Activated CD4-positive, alpha-beta memory T cell treated with anti-CD3 and anti-CD28 coated beads, Interleukin-2, amount 10 ng/mL, durations not matched to agents 7 days and 5 days (primary cell): ENCODE results near the gene LAMB4. TPM values are rescaled to one million over a fixed set of nuclear protein-coding genes. Genes with fewer than 3 reads are reported as not detected.

Experiments used
- CTCF ChIA-PET: fragments of 350-600 bp; sonication (Branson Sonifier 250); formaldehyde crosslinking; loops from one replicate; lab custom pipeline; 2021; ENCODE audit warnings: antibody characterized with exemption, inconsistent platforms; lab: Charles Lee
- POLR2A ChIA-PET: fragments of 350-600 bp; sonication (Branson Sonifier 250); formaldehyde crosslinking; loops from one replicate; lab custom pipeline; 2021; ENCODE audit warnings: antibody characterized with exemption; lab: Charles Lee
- DNase-seq: peaks from one replicate; pipeline ENCODE4 v3.0.0-alpha.2; 2020
- H3K27ac Mint-ChIP-seq: one replicate; pipeline ENCODE4 v1.8.0; 2021; ENCODE audit warnings: mild to moderate bottlenecking, mixed read lengths
- H3K27me3 Mint-ChIP-seq: one replicate; pipeline ENCODE4 v1.8.0; 2021; ENCODE audit warnings: mixed read lengths
- H3K36me3 Mint-ChIP-seq: one replicate; pipeline ENCODE4 v1.8.0; 2021; ENCODE audit warnings: low read depth, mixed read lengths
- H3K4me1 Mint-ChIP-seq: one replicate; pipeline ENCODE4 v1.8.0; 2021; ENCODE audit warnings: mixed read lengths
- H3K4me3 Mint-ChIP-seq: one replicate; pipeline ENCODE4 v1.8.0; 2021; ENCODE audit warnings: mild to moderate bottlenecking, mixed read lengths
- H3K9me3 Mint-ChIP-seq: one replicate; pipeline ENCODE4 v1.8.0; 2021; ENCODE audit warnings: mixed read lengths
- total RNA-seq, 2 experiments: library from RNA; stranded (reverse); gene quantifications; one replicate each; pipeline ENCODE4 v1.2.3, GENCODE V29; 2021

The LAMB4 gene
- total RNA-seq, 2 experiments from 2014 or later = not detected

- POLR2A ChIA-PET = no interaction called here
- Mint-ChIP-seq H3K4me1 (no peaks in the 10 kb centered on the region), H3K4me3 (no peak overlapping the region), H3K36me3 (no peaks in the 10 kb centered on the region), H3K27ac (no peak overlapping the region), H3K27me3 (peaks cover 12% of the 10 kb centered on the region), H3K9me3 (no peaks in the 10 kb centered on the region)
- no peak for DNase-seq
- CTCF ChIA-PET = no interaction called here
Observed at GRCh38 chr7:108097703-108098102, 32.5 kb downstream of the LAMB4 start.

GRCh38 chr7:108096996-108097395, 33.2 kb downstream of the LAMB4 start:
- ChIA-PET CTCF (interaction anchor here (0.6 to 0.7 kb wide), 2 partner anchors 51 to 62 kb away, joined by 3 to 4 read pairs; no protein-coding TSS in a partner anchor), POLR2A (no interaction called here)
- no peak overlapping the region for H3K4me3 Mint-ChIP-seq
- H3K27me3 Mint-ChIP-seq = peaks cover 10% of the 10 kb centered on the region
- no peaks in the 10 kb centered on the region for H3K36me3 Mint-ChIP-seq
- H3K4me1 Mint-ChIP-seq = no peaks in the 10 kb centered on the region
- DNase-seq = no peak
- no peaks in the 10 kb centered on the region for H3K9me3 Mint-ChIP-seq
- H3K27ac Mint-ChIP-seq = no peak overlapping the region

- Mint-ChIP-seq H3K9me3 (no peaks in the 10 kb centered on the region), H3K36me3 (no peaks in the 10 kb centered on the region), H3K27ac (no peak overlapping the region), H3K4me3 (no peak overlapping the region), H3K4me1 (no peaks in the 10 kb centered on the region), H3K27me3 (peaks cover 12% of the 10 kb centered on the region)
- no peak for DNase-seq
- ChIA-PET CTCF (no interaction called here), POLR2A (no interaction called here)
Observed at GRCh38 chr7:108094933-108095710, 35.0 kb downstream of the LAMB4 start.

- POLR2A ChIA-PET = no interaction called here
- CTCF ChIA-PET = no interaction called here
Observed at GRCh38 chr7:108094346-108094745, 35.8 kb downstream of the LAMB4 start.

GRCh38 chr7:108093851-108094331, 36.3 kb downstream of the LAMB4 start:
- ChIA-PET POLR2A (no interaction called here), CTCF (no interaction called here)
- no peaks in the 10 kb centered on the region for H3K36me3 Mint-ChIP-seq
- no peak overlapping the region for H3K27ac Mint-ChIP-seq
- no peak overlapping the region for H3K4me3 Mint-ChIP-seq
- no peaks in the 10 kb centered on the region for H3K4me1 Mint-ChIP-seq
- peaks cover 11% of the 10 kb centered on the region for H3K27me3 Mint-ChIP-seq
- no peak for DNase-seq
- no peaks in the 10 kb centered on the region for H3K9me3 Mint-ChIP-seq

More at GRCh38 chr7:108094346-108094745, 35.8 kb downstream of the LAMB4 start:
- Mint-ChIP-seq H3K27ac (no peak overlapping the region), H3K9me3 (no peaks in the 10 kb centered on the region), H3K4me3 (no peak overlapping the region), H3K36me3 (no peaks in the 10 kb centered on the region), H3K4me1 (no peaks in the 10 kb centered on the region), H3K27me3 (peaks cover 14% of the 10 kb centered on the region)
- no peak for DNase-seq

GRCh38 chr7:108093341-108093740, 36.8 kb downstream of the LAMB4 start:
- Mint-ChIP-seq H3K27me3 (peaks cover 8% of the 10 kb centered on the region), H3K9me3 (no peaks in the 10 kb centered on the region), H3K27ac (no peak overlapping the region), H3K4me1 (no peaks in the 10 kb centered on the region), H3K36me3 (no peaks in the 10 kb centered on the region), H3K4me3 (no peak overlapping the region)
- ChIA-PET POLR2A (no interaction called here), CTCF (no interaction called here)
- DNase-seq = no peak

- H3K4me3 Mint-ChIP-seq = no peak overlapping the region
- no peaks in the 10 kb centered on the region for H3K36me3 Mint-ChIP-seq
- H3K27me3 Mint-ChIP-seq = peaks cover 8% of the 10 kb centered on the region
- no peak for DNase-seq
- H3K27ac Mint-ChIP-seq = no peak overlapping the region
- no peaks in the 10 kb centered on the region for H3K9me3 Mint-ChIP-seq
- POLR2A ChIA-PET = no interaction called here
- no peaks in the 10 kb centered on the region for H3K4me1 Mint-ChIP-seq
- CTCF ChIA-PET = no interaction called here
Observed at GRCh38 chr7:108091461-108091831, 38.7 kb downstream of the LAMB4 start.

- no peaks in the 10 kb centered on the region for H3K4me1 Mint-ChIP-seq
- H3K4me3 Mint-ChIP-seq = no peak overlapping the region
- H3K9me3 Mint-ChIP-seq = no peaks in the 10 kb centered on the region
- POLR2A ChIA-PET = no interaction called here
- H3K27ac Mint-ChIP-seq = no peak overlapping the region
- DNase-seq = no peak
- H3K36me3 Mint-ChIP-seq = no peaks in the 10 kb centered on the region
- CTCF ChIA-PET = no interaction called here
- peaks cover 8% of the 10 kb centered on the region for H3K27me3 Mint-ChIP-seq
Observed at GRCh38 chr7:108090791-108091460, 39.2 kb downstream of the LAMB4 start.

- DNase-seq = no peak
- Mint-ChIP-seq H3K27me3 (peaks cover 4% of the 10 kb centered on the region), H3K27ac (no peak overlapping the region), H3K4me3 (no peak overlapping the region), H3K9me3 (no peaks in the 10 kb centered on the region), H3K4me1 (no peaks in the 10 kb centered on the region), H3K36me3 (no peaks in the 10 kb centered on the region)
- ChIA-PET POLR2A (no interaction called here), CTCF (no interaction called here)
Observed at GRCh38 chr7:108089381-108089780, 40.8 kb downstream of the LAMB4 start.

GRCh38 chr7:108088729-108089128, 41.4 kb downstream of the LAMB4 start:
- Mint-ChIP-seq H3K27ac (no peak overlapping the region), H3K4me1 (no peaks in the 10 kb centered on the region), H3K27me3 (peaks cover 4% of the 10 kb centered on the region), H3K9me3 (no peaks in the 10 kb centered on the region), H3K4me3 (no peak overlapping the region), H3K36me3 (no peaks in the 10 kb centered on the region)
- CTCF ChIA-PET = no interaction called here
- DNase-seq = no peak
- POLR2A ChIA-PET = no interaction called here

- no peaks in the 10 kb centered on the region for H3K36me3 Mint-ChIP-seq
- ChIA-PET CTCF (no interaction called here), POLR2A (no interaction called here)
- H3K4me3 Mint-ChIP-seq = no peak overlapping the region
- DNase-seq = no peak
- no peak overlapping the region for H3K27ac Mint-ChIP-seq
- H3K9me3 Mint-ChIP-seq = no peaks in the 10 kb centered on the region
- H3K27me3 Mint-ChIP-seq = peaks cover 4% of the 10 kb centered on the region
- no peaks in the 10 kb centered on the region for H3K4me1 Mint-ChIP-seq
Observed at GRCh38 chr7:108087778-108088177, 42.4 kb downstream of the LAMB4 start.

GRCh38 chr7:108086962-108087361, 43.2 kb downstream of the LAMB4 start:
- DNase-seq = no peak
- Mint-ChIP-seq H3K36me3 (no peaks in the 10 kb centered on the region), H3K9me3 (no peaks in the 10 kb centered on the region), H3K4me1 (no peaks in the 10 kb centered on the region), H3K27me3 (peaks cover 4% of the 10 kb centered on the region), H3K27ac (no peak overlapping the region), H3K4me3 (no peak overlapping the region)
- POLR2A ChIA-PET = no interaction called here
- CTCF ChIA-PET = no interaction called here

- DNase-seq = no peak
- H3K36me3 Mint-ChIP-seq = no peaks in the 10 kb centered on the region
Observed at GRCh38 chr7:108086546-108086945, 43.6 kb downstream of the LAMB4 start.

More at GRCh38 chr7:108086546-108086945, 43.6 kb downstream of the LAMB4 start:
- Mint-ChIP-seq H3K9me3 (no peaks in the 10 kb centered on the region), H3K4me3 (no peak overlapping the region), H3K27me3 (peaks cover 3% of the 10 kb centered on the region), H3K27ac (no peak overlapping the region), H3K4me1 (no peaks in the 10 kb centered on the region)
- POLR2A ChIA-PET = no interaction called here
- CTCF ChIA-PET = no interaction called here
